Measurements from ENCODE around the gene B3GNT5.

- TF ChIP-seq MAX (IDR thresholded peaks at IDR 0.05) (no peak), CREB1 (IDR thresholded peaks at IDR 0.05; ENCODE audit: low read depth) (no peak), FOXM1 (IDR thresholded peaks at IDR 0.05; ENCODE audit: borderline replicate concordance, low read depth) (no peak), USF1 (IDR thresholded peaks at IDR 0.05) (no peak), REST (IDR thresholded peaks at IDR 0.05; ENCODE audit: low read depth) (no peak)
Observed at GRCh38 chr3:183285318-183285717, 32.3 kb downstream of the B3GNT5 start.

Data from Ishikawa (cell line).